Neural cell (in vitro differentiated cells): ENCODE data around the gene SPEF1. TPM values are rescaled to one million over a fixed set of nuclear protein-coding genes. Genes with fewer than 3 reads are reported as not detected.

Experiments
- H2AFZ ChIP-seq: fragments of 200-600, 300-800 bp; sonication (generic), shearing (Covaris generic); 2 replicates; pipeline ENCODE4 v1.6.0; 2014; ENCODE audit warnings: low read depth, mild to moderate bottlenecking, antibody characterized with exemption, low read length, moderate library complexity
- H3F3A ChIP-seq: fragments of 200-600 bp; shearing (Covaris generic); 2 replicates; pipeline ENCODE4 v1.6.1; 2016; ENCODE audit warnings: mild to moderate bottlenecking, moderate library complexity, mixed read lengths, antibody characterized with exemption, low read length; ENCODE audit not compliant: insufficient read depth, poor library complexity, severe bottlenecking
- H3K27ac ChIP-seq: fragments of 200-600, 300-800 bp; sonication (generic), shearing (Covaris generic); 2 replicates; pipeline ENCODE4 v1.5.1; 2014; ENCODE audit warnings: mild to moderate bottlenecking, low read length, moderate library complexity
- H3K27me3 ChIP-seq: fragments of 300-800, 200-600 bp; sonication (generic), shearing (Covaris generic); 2 replicates; pipeline ENCODE4 v1.6.0; 2014; ENCODE audit warnings: mild to moderate bottlenecking, low read depth, low read length, moderate library complexity; ENCODE audit not compliant: insufficient read depth
- H3K36me3 ChIP-seq: fragments of 300-800, 200-600 bp; sonication (generic), shearing (Covaris generic); 2 replicates; pipeline ENCODE4 v1.5.1; 2014; ENCODE audit warnings: mild to moderate bottlenecking, antibody characterized with exemption, low read length, moderate library complexity; ENCODE audit not compliant: insufficient read depth
- H3K4me2 ChIP-seq: fragments of 300-800, 200-600 bp; sonication (generic), shearing (Covaris generic); 2 replicates; pipeline ENCODE4 v1.6.0; 2014; ENCODE audit warnings: mild to moderate bottlenecking, low read length
- H3K4me3 ChIP-seq: fragments of 300-800, 200-600 bp; sonication (generic), shearing (Covaris generic); 2 replicates; pipeline ENCODE4 v1.5.1; 2014; ENCODE audit warnings: mild to moderate bottlenecking, low read length, moderate library complexity
- H3K79me2 ChIP-seq: fragments of 200-600 bp; shearing (Covaris generic); replicated peaks from 2 replicates; pipeline ENCODE4 v1.6.0; 2014; ENCODE audit warnings: mild to moderate bottlenecking, low read length, moderate library complexity; ENCODE audit not compliant: insufficient read depth
- H3K9ac ChIP-seq: fragments of 300-800, 200-600 bp; sonication (generic), shearing (Covaris generic); 2 replicates; pipeline ENCODE4 v1.6.1; 2016; ENCODE audit warnings: mild to moderate bottlenecking, low read length, mixed read lengths
- H3K9me2 ChIP-seq: fragments of 200-600 bp; shearing (Covaris generic); 2 replicates; pipeline ENCODE4 v1.6.1; 2016; ENCODE audit warnings: mild to moderate bottlenecking, low read length, mixed read lengths; ENCODE audit not compliant: insufficient read depth
- H3K9me3 ChIP-seq: fragments of 200-600, 300-800 bp; sonication (generic), shearing (Covaris generic); 2 replicates; pipeline ENCODE4 v1.6.1; 2016; ENCODE audit warnings: mild to moderate bottlenecking, mixed run types, low read length, moderate library complexity, mixed read lengths
- H4K20me1 ChIP-seq: fragments of 200-600 bp; shearing (Covaris generic); 2 replicates; pipeline ENCODE4 v1.6.1; 2016; ENCODE audit warnings: mild to moderate bottlenecking, mixed run types; ENCODE audit not compliant: insufficient read depth
- CTCF ChIP-seq: fragments of 450-650 bp; IDR thresholded peaks from 2 replicates; pipeline ENCODE4 v1.5.1; 2014; ENCODE audit warnings: antibody characterized with exemption, mild to moderate bottlenecking, moderate library complexity; ENCODE audit not compliant: poor library complexity, severe bottlenecking
- EP300 ChIP-seq: fragments of 450-650 bp; conservative IDR thresholded peaks from 2 replicates; pipeline ENCODE4 v1.6.1; 2014; ENCODE audit warnings: antibody characterized with exemption, mild to moderate bottlenecking, moderate library complexity; ENCODE audit not compliant: poor library complexity, severe bottlenecking
- EZH2 ChIP-seq: fragments of 200-600, 300-800 bp; shearing (Covaris generic), sonication (generic); IDR thresholded peaks from 2 replicates; pipeline ENCODE4 v1.6.1; 2014; ENCODE audit warnings: antibody characterized with exemption, low read length, borderline replicate concordance, mild to moderate bottlenecking; ENCODE audit not compliant: insufficient read depth, poor library complexity, severe bottlenecking
- MXI1 ChIP-seq: fragments of 450-650 bp; conservative IDR thresholded peaks from 2 replicates; pipeline ENCODE4 v1.6.1; 2014; ENCODE audit warnings: antibody characterized with exemption, mild to moderate bottlenecking; ENCODE audit not compliant: poor library complexity, severe bottlenecking
- POLR2AphosphoS5 ChIP-seq: IDR thresholded peaks from 2 replicates; pipeline ENCODE4 v1.6.1; 2012
- RAD21 ChIP-seq: fragments of 450-650 bp; conservative IDR thresholded peaks from 2 replicates; pipeline ENCODE4 v1.6.1; 2014; ENCODE audit warnings: antibody characterized with exemption, mild to moderate bottlenecking, moderate library complexity
- REST ChIP-seq: IDR thresholded peaks from 2 replicates; pipeline ENCODE4 v1.6.1; 2012; ENCODE audit warnings: borderline replicate concordance
- SMC3 ChIP-seq: fragments of 450-650 bp; conservative IDR thresholded peaks from 2 replicates; pipeline ENCODE4 v1.6.1; 2014; ENCODE audit warnings: antibody characterized with exemption, mild to moderate bottlenecking, moderate library complexity; ENCODE audit not compliant: poor library complexity
- TAF1 ChIP-seq: IDR thresholded peaks from 2 replicates; pipeline ENCODE4 v1.6.1; 2012; ENCODE audit warnings: low read depth
- polyA plus RNA-seq: library from polyadenylated mRNA; depleted of rRNA; stranded (reverse); fragments of >200 nt; gene quantifications from 2 replicates; pipeline ENCODE4 v1.2.3, GENCODE V29; 2014

Gene SPEF1
- polyA plus RNA-seq, 1 donor from 2014 or later: 0.58 TPM

GRCh38 chr20:3765171-3765882 is 15.9 kb downstream of the SPEF1 start:
- Histone ChIP-seq H2AFZ (no peak overlapping the region), H3K9me3 (no peaks in the 10 kb centered on the region), H3F3A (no peaks in the 10 kb centered on the region), H3K9me2 (no peaks in the 10 kb centered on the region), H3K9ac (peak overlapping the region; percentile 16), H4K20me1 (no peaks in the 10 kb centered on the region), H3K27me3 (no peaks in the 10 kb centered on the region), H3K27ac (no peak overlapping the region), H3K36me3 (no peaks in the 10 kb centered on the region), H3K79me2 (peaks cover 20% of the 10 kb centered on the region), H3K4me3 (peak overlapping the region; percentile 100), H3K4me2 (no peak overlapping the region)
- TF ChIP-seq EP300 (no peak), REST (no peak), TAF1 (no peak), CTCF (no peak), MXI1 (no peak), POLR2AphosphoS5 (no peak), SMC3 (no peak), RAD21 (no peak), EZH2 (no peak)

DNA sequence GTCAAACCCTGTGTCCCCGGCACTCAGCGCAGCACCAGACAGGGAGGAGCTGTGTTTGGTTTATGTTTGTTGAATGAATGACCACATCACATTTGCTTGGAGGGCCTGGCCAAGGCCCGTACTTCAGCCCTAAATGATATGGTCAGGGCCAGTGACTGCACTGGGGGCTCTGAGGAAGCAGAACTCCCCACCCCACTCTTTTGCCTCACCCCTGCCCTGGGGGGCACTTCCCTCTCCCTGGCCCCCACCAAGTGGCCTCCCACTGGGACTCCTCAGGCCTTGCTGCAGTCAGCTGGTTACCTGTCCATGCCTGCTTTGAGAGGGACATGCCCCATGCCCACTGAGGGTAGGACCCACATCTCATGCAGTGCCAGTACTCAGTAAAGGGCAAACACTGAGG is 16.6 kb downstream of the SPEF1 start:
- Histone ChIP-seq H3K27me3 (no peaks in the 10 kb centered on the region), H3K4me2 (no peak overlapping the region), H4K20me1 (no peaks in the 10 kb centered on the region), H3K27ac (no peak overlapping the region), H2AFZ (no peak overlapping the region), H3F3A (no peaks in the 10 kb centered on the region), H3K79me2 (peaks cover 20% of the 10 kb centered on the region), H3K9me3 (no peaks in the 10 kb centered on the region), H3K9ac (no peak overlapping the region), H3K4me3 (peak overlapping the region; percentile 100), H3K9me2 (no peaks in the 10 kb centered on the region), H3K36me3 (no peaks in the 10 kb centered on the region)
- TF ChIP-seq EP300: no peak
- TF ChIP-seq TAF1: no peak
- no peak for TF ChIP-seq MXI1
